HG03066 (cell line): ENCODE measurements around the gene ATE1.
"Not testable (repeated sequence)": the region's sequence is repeated elsewhere in the genome, so short reads cannot be mapped to it uniquely, and the experiment has no call there.

Experiments used
- ATAC-seq: cut with Tn5 transposase; IDR thresholded peaks from one replicate; pipeline ENCODE4 v1.9.1; 2021; ENCODE audit warnings: low read depth; ENCODE audit not compliant: unreplicated experiment

The ATE1 gene

GRCh38 chr10:121797490-121797889 is 130.3 kb downstream of the ATE1 start:
- ATAC-seq, result no peak

- peak; percentile 77 for ATAC-seq
Observed at GRCh38 chr10:121796342-121796741, 131.5 kb downstream of the ATE1 start.

GRCh38 chr10:121792198-121792597 is 135.6 kb downstream of the ATE1 start:
- ATAC-seq, result no peak

GRCh38 chr10:121791761-121792160 is 136.1 kb downstream of the ATE1 start:
- ATAC-seq, result no peak

GRCh38 chr10:121788717-121789116 is 139.1 kb downstream of the ATE1 start:
- no peak for ATAC-seq

DNA sequence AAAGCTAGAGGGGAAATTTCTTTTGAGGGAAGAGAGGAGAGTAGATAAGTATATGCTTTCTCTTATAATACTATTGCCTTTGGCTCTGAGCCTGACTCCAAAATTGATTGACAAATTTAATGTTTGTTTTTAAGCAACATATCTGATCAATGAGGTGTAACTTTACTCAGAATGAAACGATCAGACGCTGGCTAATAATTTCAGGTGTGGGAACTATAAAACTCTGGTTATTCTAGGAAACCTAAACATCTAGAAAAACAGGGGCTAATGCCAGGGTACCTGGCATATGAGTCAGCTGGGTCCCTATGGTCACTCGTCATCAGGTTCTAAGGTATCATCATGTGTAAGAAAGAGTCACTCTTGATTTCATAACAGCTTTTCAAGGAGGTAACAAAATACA is 139.7 kb downstream of the ATE1 start:
- no peak for ATAC-seq

DNA sequence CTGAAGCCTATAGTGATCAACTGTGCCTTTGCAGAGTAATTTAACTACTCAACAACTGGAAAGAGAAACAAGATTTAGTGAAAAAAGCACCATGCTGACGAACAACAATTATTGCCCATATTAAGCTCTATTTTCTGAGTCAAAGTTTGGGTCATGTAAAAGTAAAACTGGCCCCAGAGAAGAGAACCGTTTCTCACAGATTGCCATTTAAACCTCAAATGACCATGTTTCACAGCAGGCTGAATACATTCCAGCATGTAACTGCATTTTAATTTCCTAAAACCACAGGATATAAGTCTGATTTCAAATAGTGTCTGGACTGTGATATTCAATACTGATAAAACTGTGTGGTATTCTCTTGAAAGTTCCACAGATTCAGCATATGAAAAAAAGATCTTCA is 140.7 kb downstream of the ATE1 start:
- no peak for ATAC-seq

GRCh38 chr10:121783782-121784372 is 144.0 kb downstream of the ATE1 start:
- ATAC-seq, result no peak

DNA sequence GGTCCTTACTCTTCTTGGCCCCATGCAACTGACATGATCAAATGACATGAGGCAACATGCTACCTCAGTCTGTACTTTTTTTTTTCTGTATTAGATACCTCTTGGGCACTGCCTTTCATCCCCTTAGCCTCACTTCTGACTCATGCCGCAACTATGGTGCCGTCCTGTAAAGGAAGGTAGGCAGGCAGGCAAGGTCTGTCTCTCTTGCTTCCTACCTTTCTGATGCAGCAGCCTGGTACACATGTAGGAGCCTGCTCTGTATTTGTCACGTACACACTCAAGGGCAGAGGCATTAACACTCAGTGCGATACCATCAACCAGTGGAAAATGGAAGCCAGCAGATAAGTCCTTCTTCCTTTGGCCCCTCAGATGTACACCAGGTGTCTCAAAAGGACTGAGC is 146.7 kb downstream of the ATE1 start:
- ATAC-seq, result no peak

DNA sequence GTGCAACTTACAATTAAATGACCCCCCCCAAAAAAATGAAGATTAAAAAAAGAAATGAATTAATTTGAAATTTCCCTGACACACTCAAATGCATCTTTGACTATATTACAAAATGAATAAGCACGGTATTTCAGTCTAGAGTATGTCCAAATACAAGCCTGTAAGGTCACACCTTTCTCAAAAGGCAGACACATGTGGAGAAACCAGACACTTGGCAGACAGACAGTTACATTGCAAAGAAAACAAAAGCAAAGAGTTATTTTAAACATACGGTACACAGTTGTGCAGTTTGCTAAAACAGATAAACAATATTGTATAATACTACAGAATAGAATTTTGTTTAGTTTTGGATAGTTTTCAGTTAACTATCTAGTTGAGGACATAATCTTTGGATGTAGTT is 153.0 kb downstream of the ATE1 start:
- ATAC-seq, result no peak

GRCh38 chr10:121774404-121774803 is 153.4 kb downstream of the ATE1 start:
- no peak for ATAC-seq

- no peak for ATAC-seq
Observed at GRCh38 chr10:121772884-121773283, 154.9 kb downstream of the ATE1 start.

GRCh38 chr10:121772406-121772805 is 155.4 kb downstream of the ATE1 start:
- no peak for ATAC-seq

GRCh38 chr10:121771966-121772365 is 155.9 kb downstream of the ATE1 start:
- no peak for ATAC-seq

DNA sequence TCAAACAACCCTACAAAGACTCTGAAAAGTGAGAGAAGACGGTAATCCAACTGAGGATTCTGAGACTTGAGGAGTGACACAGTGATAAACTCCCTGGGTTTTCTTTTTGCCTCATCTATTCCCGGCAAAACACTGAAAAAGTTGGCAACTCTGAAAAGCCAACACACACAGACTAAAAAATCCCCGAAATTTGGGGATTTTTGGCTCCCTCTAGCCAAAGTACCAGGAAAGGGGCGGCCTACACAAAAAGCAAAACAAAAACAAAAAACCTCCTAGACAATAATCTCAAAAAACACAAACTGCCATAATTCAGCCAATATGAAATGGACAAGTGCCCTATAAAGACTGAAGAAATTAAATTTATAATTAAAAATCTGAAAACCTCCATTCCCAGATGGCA is 161.4 kb downstream of the ATE1 start:
- ATAC-seq, result no peak

- ATAC-seq, result no peak
Observed at GRCh38 chr10:121765204-121765603, 162.6 kb downstream of the ATE1 start.

DNA sequence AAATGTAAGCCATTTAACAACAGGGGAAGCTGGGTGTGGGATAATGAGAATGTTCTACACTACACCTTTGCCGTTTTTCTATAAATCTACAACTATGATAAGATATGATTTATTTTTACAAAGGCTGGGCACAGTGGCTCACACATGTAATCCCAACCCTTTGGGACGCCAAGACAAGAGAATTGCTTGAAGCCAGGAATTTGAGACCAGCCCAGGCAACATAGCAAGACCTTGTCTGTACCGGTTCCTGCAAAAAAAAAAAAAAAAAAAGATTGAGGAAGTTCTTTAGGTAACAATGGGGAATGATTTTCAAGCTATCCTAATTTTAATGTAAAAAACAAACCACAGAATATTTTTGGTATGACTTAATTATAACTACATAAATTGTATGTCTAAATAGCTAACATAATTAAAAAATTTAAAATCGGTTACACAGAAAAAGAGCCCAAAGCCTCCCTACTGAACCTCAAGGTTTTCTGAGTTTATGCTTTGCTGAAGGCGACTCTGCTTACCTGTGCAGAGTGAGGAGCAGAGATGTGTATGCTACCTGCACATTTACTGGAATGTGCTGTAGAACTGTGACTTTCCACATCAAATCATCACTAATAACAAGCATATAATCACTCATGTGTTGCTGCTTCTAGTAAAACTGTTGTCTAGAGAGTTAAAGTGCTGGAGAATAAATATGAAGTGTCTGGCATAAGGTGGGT is 163.4 kb downstream of the ATE1 start:
- no peak for ATAC-seq

DNA sequence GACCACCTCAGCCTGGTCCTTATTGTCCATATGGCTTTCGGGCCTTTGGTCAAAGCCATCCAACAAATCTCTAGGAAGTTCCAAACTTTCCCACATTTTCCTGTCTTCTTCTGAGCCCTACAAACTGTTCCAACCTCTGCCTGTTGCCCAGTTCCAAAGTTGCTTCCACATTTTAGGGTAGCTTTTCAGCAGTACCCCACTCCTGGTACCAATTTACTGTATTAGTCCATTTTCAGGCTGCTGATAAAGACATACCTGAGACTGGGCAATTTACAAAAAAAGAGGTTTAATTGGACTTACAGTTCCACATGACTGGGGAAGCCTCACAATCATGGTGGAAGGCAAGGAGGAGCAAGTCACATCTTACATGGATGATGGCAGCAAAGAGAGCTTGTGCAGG is 170.6 kb downstream of the ATE1 start:
- not testable (repeated sequence) for ATAC-seq

DNA sequence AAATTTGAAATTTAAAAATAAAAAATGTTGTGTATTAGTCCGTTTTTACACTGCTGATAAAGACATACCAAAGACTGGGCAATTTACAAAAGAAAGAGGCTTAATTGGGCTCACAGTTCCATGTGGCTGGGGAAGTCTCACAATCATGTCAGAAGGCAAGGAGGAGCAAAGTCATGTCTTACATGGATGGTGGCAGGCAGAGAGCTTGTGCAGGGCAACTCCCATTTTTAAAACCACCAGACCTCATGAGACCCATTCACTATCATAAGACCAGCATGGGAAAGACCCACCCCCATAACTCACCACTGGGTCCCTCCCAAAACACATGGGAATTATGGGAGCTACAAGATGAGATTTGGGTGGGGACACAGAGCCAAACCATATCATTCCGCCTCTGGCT is 172.3 kb downstream of the ATE1 start:
- not testable (repeated sequence) for ATAC-seq

DNA sequence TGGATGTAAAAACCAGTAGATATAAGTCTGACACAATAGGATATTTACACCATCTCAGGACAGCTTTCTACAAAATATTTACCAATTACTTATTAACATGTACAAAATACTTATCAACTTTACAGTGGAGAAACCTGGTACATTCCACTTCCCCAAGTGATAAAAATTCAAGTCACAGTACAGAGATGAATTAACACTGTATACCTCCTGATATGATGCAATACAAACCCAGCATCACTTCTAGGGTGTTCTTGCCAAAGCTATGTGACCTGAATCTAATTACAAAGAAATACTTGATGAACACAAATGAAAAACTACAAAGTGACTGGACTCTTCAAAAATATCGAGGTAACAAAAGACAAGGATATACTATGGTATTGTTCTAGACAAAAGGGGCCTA is 173.2 kb downstream of the ATE1 start:
- no peak for ATAC-seq

DNA sequence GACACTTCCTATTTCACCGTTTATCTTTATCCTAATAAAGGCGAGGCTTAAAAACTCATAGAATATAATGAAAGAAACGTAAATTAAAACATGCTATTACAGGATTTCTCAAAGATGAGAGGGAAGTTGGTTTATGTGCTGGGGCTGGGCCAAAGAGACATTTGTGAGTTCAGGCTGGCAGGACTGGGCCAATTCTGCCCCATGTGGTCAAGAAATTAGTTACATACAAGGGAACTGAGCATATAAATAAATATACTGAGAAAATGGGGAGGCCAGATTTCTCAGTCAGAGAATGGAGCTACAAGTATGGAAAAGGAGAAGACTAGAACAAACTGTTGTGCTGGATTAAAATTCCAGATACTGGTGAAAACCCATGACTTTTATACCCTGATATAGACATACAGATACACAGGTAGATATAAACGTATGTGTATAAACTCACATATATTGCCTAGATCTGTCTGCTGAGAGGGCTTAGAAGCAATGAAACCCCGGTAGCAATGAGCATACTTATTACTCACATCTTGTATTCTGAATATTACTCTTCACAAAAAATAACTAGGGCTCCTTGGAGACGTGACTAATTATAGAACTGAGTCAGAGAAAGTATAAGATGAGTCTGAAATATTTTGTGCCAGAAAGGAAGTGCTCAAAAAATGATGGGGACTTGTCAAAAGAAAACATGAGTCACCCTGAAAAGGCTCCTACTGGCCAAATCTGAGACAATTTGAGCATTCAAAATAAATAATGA is 173.9 kb downstream of the ATE1 start:
- peak; percentile 89 for ATAC-seq
